Measurements from ENCODE around the gene PLXNA2.

GRCh38 chr1:208159555-208160258 is 84.5 kb downstream of the PLXNA2 start:
- TF ChIP-seq GATA2 (IDR thresholded peaks at IDR 0.05; ENCODE audit: low read depth, low read length) (no peak), GATA3 (IDR thresholded peaks at IDR 0.05; ENCODE audit: low read depth, low read length) (no peak)
